BE2C (cell line): ENCODE data around the gene TTC38.

ENCODE experiments used
- DNase-seq: peaks from one replicate; pipeline ENCODE4 v3.0.0-alpha.2; 2020
- H3K27me3 ChIP-seq: fragments of 250-450 bp; sonication (Bioruptor Pico); 2 replicates; pipeline ENCODE4 v1.5.1; 2020; ENCODE audit warnings: mild to moderate bottlenecking
- H3K36me3 ChIP-seq: fragments of 250-450 bp; sonication (Bioruptor Pico); 2 replicates; pipeline ENCODE4 v1.5.1; 2020; ENCODE audit warnings: mild to moderate bottlenecking
- H3K4me1 ChIP-seq: fragments of 250-450 bp; sonication (Bioruptor Pico); 2 replicates; pipeline ENCODE4 v1.5.1; 2020
- H3K4me3 ChIP-seq: 2 replicates; pipeline ENCODE4 v1.5.1; 2011; ENCODE audit warnings: low read depth, low read length
- H3K9me3 ChIP-seq: fragments of 250-450 bp; sonication (Bioruptor Pico); 2 replicates; pipeline ENCODE4 v1.5.1; 2020
- CTCF ChIP-seq: IDR thresholded peaks from 2 replicates; pipeline ENCODE4 v1.5.1; 2012; ENCODE audit warnings: mild to moderate bottlenecking, low read depth, low read length

TTC38 gene

GRCh38 chr22:46225631-46226030 lies 42.2 kb upstream of the TTC38 start:
- Histone ChIP-seq H3K4me1 (0 out of 2 replicates have a peak, but pooled peaks cover 2% of the 10 kb centered on the region), H3K4me3 (no peak overlapping the region), H3K9me3 (no peaks in the 10 kb centered on the region), H3K36me3 (no peaks in the 10 kb centered on the region; the same call in none of the 2 replicates), H3K27me3 (no peaks in the 10 kb centered on the region)
- TF ChIP-seq CTCF: no peak
- DNase-seq: no peak

DNA sequence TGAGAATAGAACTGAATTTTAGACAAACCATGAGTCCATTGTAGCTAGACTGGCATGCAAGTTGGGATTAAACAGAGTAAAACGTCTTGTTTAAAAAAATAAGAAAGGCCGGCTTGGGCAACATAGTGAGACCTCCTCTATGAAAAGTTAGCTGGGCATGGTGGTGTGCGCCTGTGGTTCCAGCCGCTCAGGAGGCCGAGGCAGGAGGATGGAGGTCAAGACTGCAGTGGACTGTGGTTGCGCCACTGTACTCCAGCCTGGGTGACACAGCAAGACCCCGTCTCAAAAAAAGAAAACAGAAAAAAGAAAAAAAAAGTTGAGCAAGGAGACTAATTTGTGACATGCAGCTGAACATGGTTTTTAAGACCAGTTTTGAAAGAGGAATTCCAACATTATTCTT lies 41.2 kb upstream of the TTC38 start:
- no peak for TF ChIP-seq CTCF
- Histone ChIP-seq H3K4me3 (no peak overlapping the region), H3K36me3 (no peaks in the 10 kb centered on the region; the same call in none of the 2 replicates)

DNA sequence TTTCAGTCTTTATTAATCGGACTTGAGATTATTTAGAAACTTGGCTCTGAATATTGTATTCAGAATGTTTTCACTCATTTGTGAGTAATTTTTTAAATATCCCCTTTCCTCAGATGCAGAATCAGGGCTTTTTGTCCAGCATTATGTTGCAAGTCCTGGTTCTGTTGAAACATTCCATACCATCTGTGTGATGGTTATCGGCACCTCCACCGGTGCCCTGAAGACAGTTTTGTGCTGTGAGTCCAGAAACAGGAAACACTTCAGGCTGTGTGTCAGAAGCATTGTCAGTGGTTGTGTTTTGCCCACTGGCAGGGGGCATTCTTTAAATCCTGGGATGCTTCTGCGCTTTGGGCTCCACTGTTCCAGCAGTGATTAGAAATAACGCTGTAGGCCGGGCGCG lies 38.1 kb upstream of the TTC38 start:
- Histone ChIP-seq H3K27me3 (no peaks in the 10 kb centered on the region), H3K36me3 (no peaks in the 10 kb centered on the region), H3K9me3 (no peaks in the 10 kb centered on the region), H3K4me1 (peaks cover 8% of the 10 kb centered on the region), H3K4me3 (no peak overlapping the region)
- no peak for TF ChIP-seq CTCF
- no peak for DNase-seq

More for the DNA sequence above, 41.2 kb upstream of the TTC38 start:
- Histone ChIP-seq H3K9me3 (no peaks in the 10 kb centered on the region), H3K4me1 (0 out of 2 replicates have a peak, but pooled peaks cover 2% of the 10 kb centered on the region), H3K27me3 (no peaks in the 10 kb centered on the region)
- DNase-seq: no peak

- no peaks in the 10 kb centered on the region for H3K36me3 ChIP-seq
- H3K4me1 ChIP-seq: peaks cover 8% of the 10 kb centered on the region
- no peaks in the 10 kb centered on the region for H3K27me3 ChIP-seq
- no peak for TF ChIP-seq CTCF
- no peak for DNase-seq
- H3K4me3 ChIP-seq: no peak overlapping the region
- no peaks in the 10 kb centered on the region for H3K9me3 ChIP-seq
Measured at GRCh38 chr22:46230262-46230901, 37.4 kb upstream of the TTC38 start.

- no peak overlapping the region for H3K4me3 ChIP-seq
- peak; percentile 80 for DNase-seq
- no peaks in the 10 kb centered on the region; the same call in 1 of the 2 replicates for H3K36me3 ChIP-seq
- TF ChIP-seq CTCF: no peak
- H3K27me3 ChIP-seq: no peaks in the 10 kb centered on the region
- peaks cover 8% of the 10 kb centered on the region for H3K4me1 ChIP-seq
- no peaks in the 10 kb centered on the region for H3K9me3 ChIP-seq
Measured at GRCh38 chr22:46233231-46233630, 34.6 kb upstream of the TTC38 start.

DNA sequence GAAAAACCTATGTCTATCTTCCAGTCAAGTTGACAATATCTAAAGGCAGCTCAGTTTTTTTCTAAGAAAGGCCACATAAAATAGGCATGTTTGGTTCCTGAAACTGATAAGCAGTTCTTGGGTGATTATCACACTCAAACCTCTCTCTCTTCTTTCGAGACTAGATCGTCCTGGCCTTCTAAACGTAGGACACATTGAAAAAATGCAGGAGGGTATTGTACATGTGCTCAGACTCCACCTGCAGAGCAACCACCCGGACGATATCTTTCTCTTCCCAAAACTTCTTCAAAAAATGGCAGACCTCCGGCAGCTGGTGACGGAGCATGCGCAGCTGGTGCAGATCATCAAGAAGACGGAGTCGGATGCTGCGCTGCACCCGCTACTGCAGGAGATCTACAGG lies 32.8 kb upstream of the TTC38 start:
- no peak for TF ChIP-seq CTCF

More for the DNA sequence above, 32.8 kb upstream of the TTC38 start:
- Histone ChIP-seq H3K4me1 (peaks cover 6% of the 10 kb centered on the region), H3K36me3 (no peaks in the 10 kb centered on the region; the same call in 1 of the 2 replicates), H3K4me3 (no peak overlapping the region), H3K9me3 (no peaks in the 10 kb centered on the region), H3K27me3 (no peaks in the 10 kb centered on the region)
- no peak for DNase-seq
